KG1 (cell line): Measurements from ENCODE around the gene UNC93B1.

Experiments used
- DNase-seq: peaks from one replicate; lab custom pipeline; 2025; lab: John Stamatoyannopoulos, UW

The UNC93B1 gene, protein sequence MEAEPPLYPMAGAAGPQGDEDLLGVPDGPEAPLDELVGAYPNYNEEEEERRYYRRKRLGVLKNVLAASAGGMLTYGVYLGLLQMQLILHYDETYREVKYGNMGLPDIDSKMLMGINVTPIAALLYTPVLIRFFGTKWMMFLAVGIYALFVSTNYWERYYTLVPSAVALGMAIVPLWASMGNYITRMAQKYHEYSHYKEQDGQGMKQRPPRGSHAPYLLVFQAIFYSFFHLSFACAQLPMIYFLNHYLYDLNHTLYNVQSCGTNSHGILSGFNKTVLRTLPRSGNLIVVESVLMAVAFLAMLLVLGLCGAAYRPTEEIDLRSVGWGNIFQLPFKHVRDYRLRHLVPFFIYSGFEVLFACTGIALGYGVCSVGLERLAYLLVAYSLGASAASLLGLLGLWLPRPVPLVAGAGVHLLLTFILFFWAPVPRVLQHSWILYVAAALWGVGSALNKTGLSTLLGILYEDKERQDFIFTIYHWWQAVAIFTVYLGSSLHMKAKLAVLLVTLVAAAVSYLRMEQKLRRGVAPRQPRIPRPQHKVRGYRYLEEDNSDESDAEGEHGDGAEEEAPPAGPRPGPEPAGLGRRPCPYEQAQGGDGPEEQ

DNA sequence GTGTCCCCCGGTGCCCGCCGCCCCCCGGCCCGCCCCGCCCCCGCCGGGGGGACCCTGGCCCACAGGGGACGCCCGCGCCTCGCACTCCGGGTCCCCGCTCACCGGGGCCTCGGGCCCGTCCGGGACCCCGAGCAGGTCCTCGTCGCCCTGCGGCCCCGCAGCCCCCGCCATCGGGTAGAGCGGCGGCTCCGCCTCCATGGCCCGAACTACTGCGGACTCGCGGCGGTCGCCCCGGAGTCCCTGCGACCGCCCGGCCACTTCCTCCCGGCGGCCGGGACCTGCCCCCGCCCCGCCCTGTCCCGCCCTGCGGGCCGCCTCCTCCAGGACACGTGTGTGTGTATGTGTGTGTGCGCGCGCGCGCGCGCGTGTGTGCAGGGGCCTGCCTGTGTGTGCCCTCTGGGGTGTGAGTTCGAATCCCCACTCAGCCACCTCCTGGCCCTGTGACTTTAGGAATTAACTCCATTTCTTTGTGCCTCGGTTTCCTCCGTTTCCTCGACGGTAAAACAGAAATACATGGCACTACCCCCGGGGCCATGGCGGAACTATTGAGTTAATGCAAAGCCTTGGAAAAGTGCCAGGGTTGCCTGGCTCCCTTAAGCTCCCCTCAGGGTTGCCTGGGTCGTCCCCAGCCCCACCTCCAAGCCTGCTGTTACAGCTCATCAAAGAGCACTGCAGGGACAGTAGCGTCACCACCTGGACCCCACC, at the start of gene UNC93B1:
Gene UNC93B1 (minus strand): TSS at position 252 of the 705 bp plus-strand sequence. CDS start 54 bp downstream, at position 198.
- peak; percentile 70 for DNase-seq

DNA sequence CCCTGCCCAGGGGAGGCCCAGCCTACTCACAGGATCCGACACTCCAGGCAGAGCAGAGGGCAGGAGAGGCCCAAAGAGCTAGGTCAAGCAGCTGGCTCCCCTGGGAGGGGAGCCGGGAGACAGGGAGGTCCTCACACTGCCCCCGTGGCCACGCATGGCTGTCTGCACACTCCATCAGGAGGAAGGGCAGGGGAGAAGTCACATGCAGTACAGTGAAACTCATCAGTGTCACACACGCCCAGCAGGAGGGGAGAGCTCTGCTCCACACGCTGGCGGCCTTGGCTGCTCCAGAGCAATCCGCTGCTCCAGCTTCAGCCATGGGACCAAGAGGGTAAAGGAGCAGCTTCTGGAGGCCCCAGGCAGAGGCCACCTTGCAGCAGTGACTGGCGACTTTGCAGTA, 49.2 kb upstream of the UNC93B1 start:
- no peak for DNase-seq

DNA sequence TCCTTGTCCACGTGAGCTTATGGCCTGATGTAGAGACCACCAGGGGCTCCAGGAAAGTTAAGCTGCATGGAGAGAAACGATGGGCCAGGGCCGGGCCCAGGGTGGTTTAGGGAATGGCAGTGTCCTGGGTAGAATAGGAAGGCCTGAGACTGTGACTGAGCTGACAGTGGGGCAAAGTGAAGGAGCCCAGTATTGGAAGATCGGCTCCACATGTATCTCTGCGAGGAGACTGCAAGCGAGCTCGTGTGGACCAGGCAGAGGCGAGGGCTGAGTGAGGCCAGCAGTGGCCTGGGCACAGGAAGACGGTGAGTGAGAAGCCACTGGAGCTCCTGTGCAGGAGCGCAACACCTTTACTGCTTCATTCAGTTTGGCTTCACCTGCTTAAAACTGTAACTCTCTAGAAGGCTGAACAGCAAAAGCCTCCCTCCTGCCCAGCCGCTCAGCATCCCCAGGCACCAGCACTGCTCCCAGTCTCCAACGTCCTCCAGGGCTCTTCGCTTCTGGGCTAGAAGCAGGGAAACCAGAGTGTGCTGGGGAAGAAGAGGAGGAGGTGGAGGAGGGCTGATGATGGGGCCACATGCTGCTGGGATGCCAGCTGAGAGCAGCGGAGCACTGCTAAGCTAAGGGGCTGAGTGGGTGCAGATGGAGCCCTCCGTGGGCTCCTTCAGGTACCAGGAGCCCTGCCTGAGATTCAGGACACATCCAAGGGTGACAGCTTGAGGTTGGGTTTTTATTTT, 48.4 kb upstream of the UNC93B1 start:
- DNase-seq = no peak

DNA sequence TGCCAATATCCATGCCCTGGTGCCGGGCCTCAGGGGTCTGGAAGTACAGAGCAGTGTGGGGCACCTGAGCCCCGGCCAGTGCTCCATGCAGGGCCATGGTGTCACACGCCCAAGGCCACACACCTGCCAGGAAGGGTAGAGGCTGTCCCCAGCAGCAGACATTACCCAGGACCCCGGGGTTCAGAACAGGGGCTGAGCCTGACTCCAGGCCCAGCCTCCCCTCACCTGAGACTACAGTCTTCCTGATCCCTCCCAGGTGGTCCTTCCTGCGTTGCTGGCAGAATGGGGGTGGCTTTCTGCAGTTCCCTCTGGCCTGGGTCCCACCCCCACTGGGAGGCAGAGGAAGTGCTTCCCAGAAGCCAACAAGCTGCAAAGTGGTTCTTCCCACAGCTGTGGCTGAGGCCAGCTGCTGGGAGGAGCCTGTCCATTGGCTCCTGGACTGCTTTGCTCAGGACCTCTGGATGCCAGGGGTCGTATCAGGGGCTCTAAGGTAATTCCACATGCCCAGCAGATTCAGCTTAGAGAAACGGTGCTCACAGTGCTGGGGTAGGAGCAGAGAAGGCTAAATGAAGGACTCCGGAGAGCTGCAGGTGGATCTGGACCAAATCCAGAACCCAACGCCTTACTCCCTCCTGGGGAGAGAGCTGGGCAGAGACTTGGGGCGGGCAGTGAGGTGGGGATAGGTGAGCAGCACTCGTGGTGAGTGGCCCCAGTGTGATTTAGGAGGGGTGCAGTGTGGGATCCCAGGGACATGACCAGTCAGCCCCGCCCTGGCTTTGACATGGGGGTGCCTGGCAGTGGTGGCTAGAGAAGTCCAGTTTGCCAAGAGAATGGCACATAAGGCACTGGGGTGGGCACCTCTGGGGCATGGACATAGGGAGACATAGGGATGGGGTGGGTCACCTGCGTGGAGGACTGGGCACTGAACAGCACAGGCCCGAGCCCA, 47.6 kb upstream of the UNC93B1 start:
- no peak for DNase-seq

DNA sequence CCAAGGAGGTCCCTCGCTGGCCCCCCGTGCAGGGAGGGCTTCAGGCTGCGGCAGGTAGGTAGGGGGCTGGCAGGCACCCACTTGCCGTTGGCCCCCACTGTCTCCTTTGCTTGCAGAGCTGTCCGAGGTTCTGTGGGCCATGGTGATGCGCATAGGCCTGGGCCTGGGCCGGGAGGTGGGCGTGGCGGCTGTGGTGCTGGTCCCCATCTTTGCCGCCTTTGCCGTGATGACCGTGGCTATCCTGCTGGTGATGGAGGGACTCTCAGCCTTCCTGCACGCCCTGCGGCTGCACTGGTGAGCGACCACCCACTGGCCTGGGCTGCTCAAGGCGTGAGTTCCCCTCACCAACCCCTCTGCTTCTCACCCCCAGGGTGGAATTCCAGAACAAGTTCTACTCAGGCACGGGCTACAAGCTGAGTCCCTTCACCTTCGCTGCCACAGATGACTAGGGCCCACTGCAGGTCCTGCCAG, 46.5 kb upstream of the UNC93B1 start:
- no peak for DNase-seq

DNA sequence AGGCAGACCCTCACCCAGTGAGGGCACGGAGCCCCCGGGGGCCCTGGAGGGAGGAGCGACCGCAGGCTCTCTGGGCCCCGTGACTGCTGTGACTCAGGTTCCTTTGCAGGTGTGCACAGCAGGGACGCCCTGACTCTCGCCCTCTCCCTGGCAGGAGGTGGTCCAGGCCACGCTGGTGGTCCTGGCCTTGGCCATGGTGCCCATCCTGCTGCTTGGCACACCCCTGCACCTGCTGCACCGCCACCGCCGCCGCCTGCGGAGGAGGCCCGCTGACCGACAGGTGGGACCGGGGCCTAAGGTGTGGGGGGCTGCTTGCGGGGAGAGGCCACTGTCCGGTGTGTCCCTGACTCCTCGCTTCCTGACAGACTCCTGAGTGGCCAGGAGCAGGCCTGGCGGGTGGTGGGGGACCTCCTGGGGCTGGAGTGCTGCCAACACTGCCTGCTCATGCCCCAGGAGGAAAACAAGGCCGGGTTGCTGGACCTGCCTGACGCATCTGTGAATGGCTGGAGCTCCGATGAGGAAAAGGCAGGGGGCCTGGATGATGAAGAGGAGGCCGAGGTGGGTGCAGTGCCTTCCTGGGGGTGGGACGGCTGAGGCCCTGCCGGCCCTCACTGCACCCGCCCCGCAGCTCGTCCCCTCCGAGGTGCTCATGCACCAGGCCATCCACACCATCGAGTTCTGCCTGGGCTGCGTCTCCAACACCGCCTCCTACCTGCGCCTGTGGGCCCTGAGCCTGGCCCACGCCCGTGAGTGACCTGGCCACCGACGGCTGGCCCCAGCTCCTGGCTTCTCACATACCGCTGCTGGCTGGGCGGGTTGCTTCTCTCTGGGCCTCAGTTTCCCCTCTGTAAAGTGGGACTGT, 45.8 kb upstream of the UNC93B1 start:
- DNase-seq = no peak

DNA sequence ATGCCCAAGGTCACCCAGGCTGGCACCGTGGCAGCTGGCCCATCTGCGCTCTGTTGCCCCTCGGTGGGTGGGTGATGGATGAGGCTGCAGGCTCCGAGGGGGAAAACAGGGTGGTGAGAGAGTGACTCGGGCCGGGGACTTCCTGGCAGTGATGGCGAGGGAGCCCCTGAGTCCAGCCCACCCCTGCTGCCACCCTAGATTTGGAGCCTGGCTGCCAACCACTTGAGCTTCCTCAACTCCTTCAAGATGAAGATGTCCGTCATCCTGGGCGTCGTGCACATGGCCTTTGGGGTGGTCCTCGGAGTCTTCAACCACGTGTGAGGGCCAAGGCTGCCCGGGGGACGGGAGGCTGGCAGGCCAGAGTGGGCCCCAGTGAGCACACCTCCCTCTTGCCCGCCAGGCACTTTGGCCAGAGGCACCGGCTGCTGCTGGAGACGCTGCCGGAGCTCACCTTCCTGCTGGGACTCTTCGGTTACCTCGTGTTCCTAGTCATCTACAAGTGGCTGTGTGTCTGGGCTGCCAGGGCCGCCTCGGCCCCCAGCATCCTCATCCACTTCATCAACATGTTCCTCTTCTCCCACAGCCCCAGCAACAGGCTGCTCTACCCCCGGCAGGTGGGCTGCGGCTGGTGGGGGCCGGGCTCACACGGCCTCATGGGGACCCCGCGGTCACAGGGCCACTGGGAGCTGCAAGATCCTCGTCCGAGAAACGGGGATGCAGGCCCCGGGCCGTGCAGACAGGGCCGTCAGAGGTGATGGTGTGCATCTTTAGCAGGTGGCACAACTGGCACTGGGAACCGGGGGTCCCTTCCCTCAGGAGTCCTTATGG, 45.0 kb upstream of the UNC93B1 start:
- DNase-seq = no peak

DNA sequence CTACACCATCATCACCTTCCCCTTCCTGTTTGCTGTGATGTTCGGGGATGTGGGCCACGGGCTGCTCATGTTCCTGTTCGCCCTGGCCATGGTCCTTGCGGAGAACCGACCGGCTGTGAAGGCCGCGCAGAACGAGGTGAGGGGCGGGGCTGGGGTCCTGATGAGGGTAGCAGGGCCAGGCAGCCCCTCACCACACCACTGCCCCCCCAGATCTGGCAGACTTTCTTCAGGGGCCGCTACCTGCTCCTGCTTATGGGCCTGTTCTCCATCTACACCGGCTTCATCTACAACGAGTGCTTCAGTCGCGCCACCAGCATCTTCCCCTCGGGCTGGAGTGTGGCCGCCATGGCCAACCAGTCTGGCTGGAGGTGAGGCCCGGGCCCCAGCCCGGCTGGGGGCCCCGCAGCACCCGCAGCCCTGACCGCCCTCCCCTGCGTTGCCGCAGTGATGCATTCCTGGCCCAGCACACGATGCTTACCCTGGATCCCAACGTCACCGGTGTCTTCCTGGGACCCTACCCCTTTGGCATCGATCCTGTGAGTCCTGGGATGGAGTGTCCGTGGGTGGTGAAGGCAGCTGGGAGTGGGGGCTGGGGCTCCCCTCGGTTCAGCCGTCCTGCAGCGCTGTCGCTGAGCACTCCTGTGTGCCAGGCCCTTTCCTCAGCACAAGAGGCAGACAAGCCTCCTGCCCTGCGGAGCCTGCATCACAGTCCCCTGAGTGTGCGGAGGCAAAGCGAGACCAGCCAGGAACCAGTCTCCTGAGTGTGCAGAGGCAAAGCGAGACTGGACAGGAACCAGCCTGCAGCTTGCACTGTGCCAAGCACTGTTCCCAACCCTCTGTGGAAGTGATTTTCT, 43.8 kb upstream of the UNC93B1 start:
- no peak for DNase-seq

DNA sequence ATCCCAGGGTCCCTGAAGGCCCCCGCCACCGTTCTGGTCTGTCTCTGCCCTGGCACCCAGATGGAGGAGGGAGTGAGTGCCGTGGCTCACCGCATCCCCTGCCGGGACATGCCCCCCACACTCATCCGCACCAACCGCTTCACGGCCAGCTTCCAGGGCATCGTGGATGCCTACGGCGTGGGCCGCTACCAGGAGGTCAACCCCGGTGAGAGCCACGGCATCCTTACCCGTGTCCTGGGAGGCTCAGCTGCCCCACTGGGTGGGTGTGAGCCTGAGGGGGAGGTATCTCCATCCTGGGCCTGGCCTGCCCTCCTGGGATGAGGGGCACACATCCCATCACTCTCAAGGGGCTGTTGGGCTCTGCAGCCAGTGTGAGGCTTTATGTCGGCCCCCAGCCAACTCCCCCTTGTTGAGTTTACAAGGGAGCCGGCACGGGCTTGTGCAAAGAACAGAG, 41.0 kb upstream of the UNC93B1 start:
- no peak for DNase-seq

DNA sequence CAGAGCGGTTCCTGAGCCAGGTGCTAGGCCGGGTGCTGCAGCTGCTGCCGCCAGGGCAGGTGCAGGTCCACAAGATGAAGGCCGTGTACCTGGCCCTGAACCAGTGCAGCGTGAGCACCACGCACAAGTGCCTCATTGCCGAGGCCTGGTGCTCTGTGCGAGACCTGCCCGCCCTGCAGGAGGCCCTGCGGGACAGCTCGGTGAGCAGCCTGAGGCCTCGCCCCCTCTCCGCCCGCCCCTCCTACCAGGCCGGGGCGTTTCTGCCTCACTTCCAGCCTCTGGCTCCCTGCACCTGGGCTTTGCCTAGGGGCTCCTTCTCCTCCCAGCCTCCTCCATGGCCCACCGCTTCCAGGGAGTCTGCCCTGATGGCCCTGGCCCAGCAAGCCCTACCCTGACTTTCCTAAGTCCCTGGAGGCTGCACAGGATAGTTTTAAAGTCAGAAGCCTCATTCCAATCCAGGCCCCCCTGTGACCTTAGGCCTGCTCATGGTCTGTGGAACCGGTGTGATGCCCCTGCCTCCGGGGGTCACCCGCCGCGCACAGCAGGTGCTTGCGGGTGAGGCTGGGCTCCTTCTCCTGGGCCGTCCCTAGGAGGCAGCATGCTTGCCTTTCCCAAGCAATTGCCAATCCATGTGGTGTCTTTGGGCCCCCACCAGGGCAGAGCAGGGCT, 40.4 kb upstream of the UNC93B1 start:
- no peak for DNase-seq

DNA sequence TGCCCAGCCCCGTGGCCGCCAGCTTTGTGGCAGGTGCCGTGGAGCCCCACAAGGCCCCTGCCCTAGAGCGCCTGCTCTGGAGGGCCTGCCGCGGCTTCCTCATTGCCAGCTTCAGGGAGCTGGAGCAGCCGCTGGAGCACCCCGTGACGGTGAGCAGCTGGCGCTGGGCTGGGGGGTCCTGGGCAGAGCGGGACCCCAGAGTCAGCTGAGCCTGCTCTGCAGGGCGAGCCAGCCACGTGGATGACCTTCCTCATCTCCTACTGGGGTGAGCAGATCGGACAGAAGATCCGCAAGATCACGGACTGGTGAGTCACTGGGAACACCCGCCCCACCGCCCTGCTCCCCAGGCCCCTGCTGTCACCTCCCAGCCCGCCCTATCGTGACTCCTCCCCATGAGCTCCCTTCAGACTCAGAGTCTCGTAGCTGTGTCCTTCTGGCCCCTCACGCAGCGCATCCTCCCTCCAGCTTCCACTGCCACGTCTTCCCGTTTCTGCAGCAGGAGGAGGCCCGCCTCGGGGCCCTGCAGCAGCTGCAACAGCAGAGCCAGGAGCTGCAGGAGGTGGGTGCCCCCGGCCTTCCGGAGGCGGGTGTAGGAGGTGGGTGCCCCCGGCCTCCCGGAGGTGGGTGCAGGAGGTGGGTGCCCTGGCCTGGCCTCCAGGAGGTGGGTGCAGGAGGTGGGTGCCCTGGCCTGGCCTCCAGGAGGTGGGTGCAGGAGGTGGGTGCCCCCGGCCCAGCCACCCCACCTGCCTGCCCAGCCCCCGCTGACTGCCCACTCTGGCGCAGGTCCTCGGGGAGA, 39.6 kb upstream of the UNC93B1 start:
- no peak for DNase-seq

DNA sequence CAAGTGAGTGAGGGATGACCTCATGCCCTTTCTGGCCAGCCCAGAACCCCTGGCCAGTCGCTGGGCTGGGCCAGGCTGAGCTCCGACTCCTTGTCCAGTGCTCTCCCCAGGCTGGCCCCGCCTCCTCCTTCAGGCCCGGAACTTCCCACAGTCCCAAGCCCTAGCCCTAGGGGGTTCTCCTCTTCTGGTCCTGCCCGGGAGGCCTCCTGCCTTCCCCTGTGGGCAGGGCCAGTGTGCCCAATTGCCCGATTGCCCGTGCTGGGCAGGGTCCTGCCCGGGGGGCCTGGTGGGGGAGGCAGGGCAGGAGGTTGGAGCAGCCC, 39.1 kb upstream of the UNC93B1 start:
- DNase-seq = no peak

DNA sequence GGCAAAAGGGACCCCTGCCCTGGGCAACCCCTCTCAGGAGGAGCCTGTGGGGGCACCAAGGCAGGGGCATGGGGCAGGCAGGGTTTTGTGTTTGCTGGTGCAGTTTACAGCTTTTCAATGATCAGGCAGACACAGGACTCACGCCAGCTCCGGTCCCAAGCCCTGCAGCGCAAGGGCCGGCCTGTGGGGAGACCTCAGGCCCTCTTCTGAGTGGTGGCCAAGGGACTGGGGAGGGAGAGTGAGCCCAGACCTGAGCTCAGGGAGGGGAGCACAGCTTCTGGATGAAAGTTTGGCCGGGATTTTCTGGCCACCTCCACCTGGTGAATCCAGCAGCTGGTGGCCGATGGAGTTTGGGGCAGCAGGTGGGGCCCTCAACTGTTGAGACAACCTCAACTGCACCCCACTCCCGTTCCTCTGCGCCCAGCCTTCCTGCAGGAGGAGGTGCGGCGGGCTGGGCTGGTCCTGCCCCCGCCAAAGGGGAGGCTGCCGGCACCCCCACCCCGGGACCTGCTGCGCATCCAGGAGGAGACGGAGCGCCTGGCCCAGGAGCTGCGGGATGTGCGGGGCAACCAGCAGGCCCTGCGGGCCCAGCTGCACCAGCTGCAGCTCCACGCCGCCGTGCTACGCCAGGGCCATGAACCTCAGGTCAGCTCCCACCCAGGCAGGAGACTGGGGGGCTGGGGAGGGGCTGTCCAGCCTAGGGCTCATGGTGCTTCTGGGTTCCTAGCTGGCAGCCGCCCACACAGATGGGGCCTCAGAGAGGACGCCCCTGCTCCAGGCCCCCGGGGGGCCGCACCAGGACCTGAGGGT, 38.5 kb upstream of the UNC93B1 start:
- DNase-seq = no peak

DNA sequence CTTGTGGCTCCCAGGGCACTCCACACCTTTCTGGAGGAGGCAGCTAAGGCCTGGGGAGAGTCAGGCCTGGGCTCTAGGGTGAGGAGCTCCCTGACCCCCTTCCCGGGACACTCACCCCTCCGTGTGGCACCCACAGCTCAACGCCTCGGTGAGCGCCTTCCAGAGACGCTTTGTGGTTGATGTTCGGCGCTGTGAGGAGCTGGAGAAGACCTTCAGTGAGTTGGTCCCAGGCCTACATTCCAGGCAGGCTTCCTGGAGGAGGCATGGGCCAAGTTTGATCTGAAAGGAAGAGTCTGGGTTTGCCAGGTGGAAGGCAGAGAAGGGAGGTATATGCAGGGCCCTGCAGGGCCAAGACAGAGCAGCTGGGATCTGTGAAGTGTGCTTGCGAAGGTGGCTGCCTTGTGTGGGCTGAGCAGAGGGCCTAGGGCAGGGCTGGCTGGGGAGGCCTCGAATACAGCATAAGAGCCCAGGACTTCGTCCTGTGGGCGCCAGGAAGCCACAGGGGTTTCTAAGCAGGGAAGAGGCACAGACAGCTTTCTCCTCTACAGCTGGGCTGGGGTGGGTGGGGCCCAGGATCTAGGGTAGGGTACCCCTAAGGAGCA, 37.8 kb upstream of the UNC93B1 start:
- no peak for DNase-seq

DNA sequence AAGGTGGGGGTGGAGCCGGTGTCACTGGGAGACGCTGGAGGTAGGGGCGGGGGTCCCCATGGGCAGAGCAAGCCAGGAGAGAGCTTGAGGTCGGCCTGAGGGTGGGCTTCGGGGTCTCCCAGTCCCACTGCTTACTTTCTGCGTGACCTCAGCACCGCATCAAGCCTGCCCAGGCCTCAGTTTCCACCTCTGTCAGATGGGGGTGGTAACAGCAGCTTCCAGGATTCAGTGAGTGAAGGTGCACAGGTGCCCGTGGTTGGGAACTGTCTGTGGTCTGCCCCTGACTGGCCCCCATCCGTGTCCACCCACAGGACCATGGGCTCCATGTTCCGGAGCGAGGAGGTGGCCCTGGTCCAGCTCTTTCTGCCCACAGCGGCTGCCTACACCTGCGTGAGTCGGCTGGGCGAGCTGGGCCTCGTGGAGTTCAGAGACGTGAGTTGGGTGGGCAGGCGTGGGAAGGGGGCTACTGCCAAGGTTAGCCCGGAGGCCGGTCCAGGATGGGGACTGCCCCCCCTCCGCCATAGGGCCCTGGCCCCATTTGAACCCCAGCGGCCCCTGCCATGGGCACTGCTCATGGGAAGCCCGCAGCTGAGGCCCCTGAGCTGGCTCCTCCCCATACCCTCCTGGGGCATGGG, 37.2 kb upstream of the UNC93B1 start:
- DNase-seq = no peak
